Activated gamma-delta T cell treated with Interleukin-2 at 50 U/mL for 16 hours (primary cell): ENCODE data around the gene POTEG.
"Not testable (repeated sequence)": the region's sequence is repeated elsewhere in the genome, so short reads cannot be mapped to it uniquely, and the experiment has no call there.

ENCODE experiments used
- DNase-seq: peaks from one replicate; pipeline ENCODE4 v3.0.0-alpha.2; 2020

The POTEG gene

DNA sequence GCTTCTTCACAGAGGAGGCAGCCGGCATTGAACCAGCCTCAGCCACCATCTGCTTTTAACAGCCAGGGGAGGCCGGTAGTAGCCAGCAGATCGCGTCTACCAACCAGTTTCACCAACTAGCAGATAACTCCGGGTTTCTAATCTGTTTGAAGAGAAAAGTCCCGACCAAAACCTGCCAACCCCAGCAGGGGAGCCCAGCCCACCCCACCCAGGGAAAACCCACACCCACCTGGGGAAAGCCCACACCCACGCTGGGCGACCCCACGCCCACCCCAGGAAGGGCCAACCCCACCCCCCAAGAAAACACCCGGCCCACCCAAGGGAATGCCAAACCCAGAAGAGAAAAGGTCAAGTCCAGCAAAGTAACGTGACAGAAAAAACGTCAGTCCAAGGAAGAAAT is at the start of gene POTEG:
Gene POTEG (minus strand): TSS at position 101 of the 400 bp plus-strand sequence. CDS start 52 bp downstream, at position 49.
- DNase-seq, result not testable (repeated sequence)

DNA sequence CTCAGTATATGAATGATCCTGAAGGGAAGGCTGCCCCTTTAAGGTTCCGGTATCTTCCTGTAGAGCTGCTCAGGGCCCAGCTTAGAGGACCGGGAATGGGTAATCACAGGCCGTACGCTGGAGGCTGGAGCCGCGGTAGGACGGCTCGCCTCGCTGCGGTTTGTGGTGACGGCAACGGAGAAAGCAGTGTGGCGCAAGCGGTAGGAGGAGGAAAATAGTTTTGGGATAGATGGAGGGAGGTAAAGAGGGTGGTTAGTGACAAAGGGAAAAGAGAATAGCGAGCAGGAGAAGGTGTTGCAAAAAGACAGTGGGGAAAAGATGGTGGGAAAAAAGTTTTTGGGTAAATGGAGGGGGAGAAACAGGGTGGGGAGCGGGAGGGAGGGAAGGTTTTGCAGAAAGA is 48.0 kb upstream of the POTEG start:
- DNase-seq, result not testable (repeated sequence)

DNA sequence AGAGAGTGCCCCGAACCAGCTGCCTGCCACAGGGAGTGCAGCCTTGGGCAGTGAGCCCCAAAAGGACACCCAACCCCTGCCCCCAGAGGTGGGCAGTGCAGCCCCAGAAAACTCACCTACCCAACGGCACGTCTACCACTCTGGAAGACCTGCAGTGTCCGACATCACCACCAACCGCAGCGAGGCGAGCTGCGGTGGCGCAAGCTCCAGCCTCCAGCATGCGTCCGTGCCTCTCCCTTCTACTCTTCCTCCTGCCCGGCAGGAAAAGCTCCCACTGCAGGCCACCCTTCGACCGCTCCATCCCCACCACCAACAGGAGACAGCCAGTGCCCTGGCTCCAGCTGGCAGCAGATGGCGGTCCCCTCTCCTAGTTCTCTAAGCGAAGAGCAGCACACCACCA is 47.3 kb upstream of the POTEG start:
- DNase-seq, result not testable (repeated sequence)

- not testable (repeated sequence) for DNase-seq
Observed at GRCh38 chr14:19480491-19480890, 46.4 kb upstream of the POTEG start.

DNA sequence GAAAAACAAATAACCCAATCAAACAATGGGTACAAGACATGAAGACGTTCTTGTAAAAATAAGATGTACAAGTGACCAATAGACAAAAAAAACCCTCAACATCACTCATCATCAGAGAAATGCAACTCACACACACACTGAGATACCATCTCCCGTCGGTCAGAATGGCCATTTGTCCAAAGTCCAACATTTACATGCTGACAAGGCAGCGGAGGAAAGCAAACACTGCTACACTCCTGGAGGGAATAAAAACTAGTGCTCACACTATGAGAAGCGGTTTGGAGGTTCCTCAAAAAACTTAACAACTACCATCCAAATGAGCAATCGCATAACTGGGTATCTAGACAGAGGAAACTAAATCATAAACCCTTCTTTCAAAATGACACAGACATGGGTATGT is 11.6 kb upstream of the POTEG start:
- DNase-seq, result not testable (repeated sequence)

DNA sequence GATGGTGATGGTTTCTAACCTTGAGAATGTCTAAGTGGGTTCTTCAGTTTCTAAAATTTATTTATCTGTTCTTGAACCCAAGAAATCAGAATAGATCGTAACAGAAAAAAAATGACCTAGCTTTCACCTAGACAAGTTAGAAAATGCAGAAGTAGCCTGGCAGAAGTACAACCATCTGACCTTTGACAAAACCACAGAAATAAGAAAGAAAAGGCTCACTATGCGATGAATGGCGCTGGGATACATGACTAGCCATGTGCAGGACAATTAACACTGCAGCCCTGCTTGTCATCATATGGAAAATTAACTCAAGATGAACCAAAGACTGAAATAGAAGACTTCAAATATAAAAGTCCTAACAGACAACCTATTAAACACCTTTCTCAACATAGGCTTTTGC is 5.7 kb upstream of the POTEG start:
- DNase-seq, result not testable (repeated sequence)

GRCh38 chr14:19439219-19439618 is 5.1 kb upstream of the POTEG start:
- DNase-seq, result not testable (repeated sequence)

GRCh38 chr14:19437126-19437443 is 2.9 kb upstream of the POTEG start:
- not testable (repeated sequence) for DNase-seq

DNA sequence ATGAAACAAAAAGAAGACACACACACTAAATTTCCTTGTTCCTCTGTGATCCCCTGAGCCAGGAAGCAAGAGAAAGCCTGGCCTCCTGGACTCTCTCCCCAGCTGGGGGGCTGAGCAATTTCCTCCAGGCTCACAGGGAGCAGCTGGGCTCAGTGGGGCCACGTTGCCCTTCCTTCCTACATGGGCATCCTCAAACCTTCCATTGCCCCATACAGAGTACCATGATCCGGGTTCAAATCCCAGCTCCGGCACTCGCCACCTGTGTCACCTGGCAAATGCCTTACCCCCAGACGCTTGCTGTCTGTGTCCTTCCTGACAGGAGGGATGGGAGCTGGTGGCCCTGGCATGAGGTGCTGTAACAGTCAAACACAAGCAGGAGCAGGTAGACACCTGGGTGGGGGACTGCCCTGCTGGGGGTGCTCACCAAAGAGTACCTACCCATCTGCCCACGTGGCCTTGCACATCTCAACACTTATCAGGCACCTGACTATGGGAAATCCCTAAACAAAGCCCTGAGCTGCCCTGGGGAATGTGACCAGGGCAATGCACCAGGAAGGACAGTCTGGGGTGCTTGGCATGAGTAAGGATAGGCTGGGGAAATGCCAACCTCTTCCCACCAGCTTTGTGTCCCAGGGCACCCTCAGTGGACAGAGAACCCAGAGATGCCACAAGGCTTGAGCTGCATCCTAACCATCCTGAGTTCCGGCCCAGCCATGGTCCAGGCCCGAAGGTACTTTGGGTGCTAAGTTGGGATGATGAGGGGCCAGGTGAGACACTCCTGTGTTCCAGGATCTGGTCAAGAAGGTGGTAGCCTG is 2.4 kb upstream of the POTEG start:
- not testable (repeated sequence) for DNase-seq

DNA sequence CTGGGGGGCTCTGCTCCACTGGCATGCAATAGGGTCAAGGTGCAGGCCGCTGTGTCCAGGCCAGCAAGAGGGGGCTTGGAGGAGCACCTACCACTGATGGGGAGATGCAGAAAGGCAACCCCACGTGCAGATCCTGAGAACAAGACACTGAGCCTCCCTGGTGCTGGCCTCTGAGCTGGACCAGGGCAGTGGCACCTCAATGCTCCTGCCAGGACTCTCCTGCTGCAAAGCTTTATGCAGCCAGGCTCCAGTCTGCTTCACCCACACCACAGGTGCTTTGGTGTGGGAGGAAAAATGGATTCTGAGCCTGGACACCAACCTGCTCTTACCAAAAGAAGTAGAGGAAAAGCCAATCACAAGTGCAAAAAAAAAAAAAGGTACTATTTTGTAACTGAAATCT is 1.7 kb upstream of the POTEG start:
- DNase-seq, result not testable (repeated sequence)

DNA sequence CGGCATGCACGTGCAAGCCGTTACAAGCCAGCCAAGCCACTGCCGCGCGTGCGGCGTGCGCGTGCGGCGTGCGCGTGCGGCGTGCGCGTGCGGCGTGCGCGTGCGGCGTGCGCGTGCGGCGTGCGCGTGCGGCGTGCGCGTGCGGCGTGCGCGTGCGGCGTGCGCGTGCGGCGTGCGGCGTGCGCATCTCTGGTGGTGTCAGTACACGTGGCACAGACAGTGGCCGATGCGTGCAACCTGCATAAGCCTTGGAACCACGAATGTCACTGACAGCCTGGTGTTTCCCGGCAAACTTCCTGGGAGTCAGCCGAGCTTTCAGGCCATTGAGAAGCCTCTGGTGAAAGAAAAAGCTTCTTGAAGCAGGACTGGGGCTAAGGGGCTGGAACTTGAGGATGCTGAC is 750 bp upstream of the POTEG start:
- DNase-seq, result not testable (repeated sequence)

- DNase-seq, result peak; percentile 3
Observed at GRCh38 chr14:19433765-19434164, 376 bp downstream of the POTEG start.

- DNase-seq, result not testable (repeated sequence)
Observed at GRCh38 chr14:19408519-19408918, 25.6 kb downstream of the POTEG start.

DNA sequence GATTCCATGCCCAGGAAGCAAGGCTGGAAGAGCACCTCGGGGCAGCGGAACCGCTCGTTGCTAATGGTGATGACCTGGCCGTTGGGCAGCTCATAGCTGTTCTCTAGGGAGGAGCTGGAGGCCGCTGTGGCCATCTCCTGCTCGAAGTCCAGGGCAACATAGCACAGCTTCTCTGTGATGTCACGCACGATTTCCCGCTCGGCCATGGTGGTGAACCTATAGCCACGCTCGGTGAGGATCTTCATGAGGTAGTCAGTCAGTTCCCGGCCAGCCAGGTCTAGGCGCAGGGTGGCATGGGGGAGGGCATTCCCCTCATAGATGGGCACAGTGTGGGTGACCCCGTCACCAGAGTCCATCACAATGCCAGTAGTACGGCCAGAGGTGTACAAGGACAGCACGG is 32.0 kb downstream of the POTEG start:
- not testable (repeated sequence) for DNase-seq

- DNase-seq, result not testable (repeated sequence)
Observed at GRCh38 chr14:19394727-19395126, 39.4 kb downstream of the POTEG start.

DNA sequence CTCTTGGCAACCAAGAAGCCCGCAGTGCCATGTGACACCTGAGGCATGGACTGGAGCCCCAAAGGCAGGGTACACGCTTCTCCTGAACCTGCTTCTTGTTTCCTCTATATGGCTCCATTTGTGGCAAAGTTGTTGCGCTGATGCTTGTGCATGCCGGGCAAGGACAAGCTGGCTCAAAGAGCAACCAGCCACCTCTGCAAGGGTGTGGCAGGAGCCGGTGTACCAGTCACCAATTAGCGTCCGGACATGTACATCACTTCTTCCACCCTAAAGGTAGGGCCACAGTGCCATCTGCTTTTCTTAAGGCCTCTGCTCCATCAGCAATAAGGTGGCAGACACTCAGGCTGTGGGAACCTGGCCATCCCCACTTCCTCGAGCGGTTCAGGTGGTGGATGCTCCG is 43.9 kb downstream of the POTEG start:
- DNase-seq, result not testable (repeated sequence)

GRCh38 chr14:19388741-19389140 is 45.4 kb downstream of the POTEG start:
- not testable (repeated sequence) for DNase-seq

- DNase-seq, result not testable (repeated sequence)
Observed at GRCh38 chr14:19386996-19387395, 47.1 kb downstream of the POTEG start.

- DNase-seq, result not testable (repeated sequence)
Observed at GRCh38 chr14:19386309-19386708, 47.8 kb downstream of the POTEG start.

- DNase-seq, result not testable (repeated sequence)
Observed at GRCh38 chr14:19384088-19384781, 49.9 kb downstream of the POTEG start.

DNA sequence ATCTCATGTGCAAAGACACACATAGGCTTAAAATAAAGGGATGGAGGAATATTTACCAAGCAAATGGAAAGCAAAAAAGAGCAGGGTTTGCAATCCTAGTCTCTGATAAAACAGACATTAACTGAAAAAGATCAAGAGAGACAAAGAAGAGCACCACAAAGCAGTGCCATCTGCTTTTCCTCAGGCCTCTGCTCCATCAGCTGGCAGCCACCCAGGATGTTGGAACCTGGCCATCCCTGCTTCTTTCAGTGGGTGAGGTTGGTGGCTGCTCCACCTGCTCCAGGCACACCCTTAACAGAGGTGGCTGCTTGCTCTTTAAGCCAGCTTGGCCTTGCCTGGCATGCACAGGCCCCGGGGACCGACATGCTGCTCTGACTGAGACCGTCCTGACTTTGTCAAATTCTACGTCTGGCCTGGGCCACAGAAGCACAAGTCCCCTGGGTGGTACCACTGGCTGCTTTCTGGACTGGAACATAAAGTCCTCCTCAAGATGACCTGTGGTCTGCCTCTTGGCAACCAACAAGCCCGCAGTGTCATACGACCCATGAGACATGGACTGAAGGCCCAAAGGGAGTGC is 51.0 kb downstream of the POTEG start:
- not testable (repeated sequence) for DNase-seq

DNA sequence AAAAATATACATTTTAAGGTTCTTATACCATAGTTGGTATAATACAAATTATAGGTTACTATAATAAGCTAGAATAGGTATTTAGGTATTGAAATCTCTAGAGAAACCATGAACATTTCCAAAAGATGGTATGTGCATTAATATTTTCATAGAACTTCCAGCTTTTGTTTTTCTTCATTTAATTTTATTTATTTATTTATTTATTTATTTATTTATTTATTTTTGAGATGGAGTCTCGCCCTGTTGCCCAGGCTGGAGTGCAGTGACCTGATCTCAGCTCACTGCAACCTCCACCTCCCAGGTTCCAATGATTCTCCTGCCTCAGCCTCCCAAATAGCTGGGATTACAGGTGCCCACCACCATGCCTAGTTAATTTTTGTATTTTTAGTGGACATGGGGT is 54.0 kb downstream of the POTEG start:
- DNase-seq, result not testable (repeated sequence)

GRCh38 chr14:19374451-19374903 is 59.7 kb downstream of the POTEG start:
- DNase-seq, result not testable (repeated sequence)
